Measurements from ENCODE around the gene CT47C1. TPM values are rescaled to one million over a fixed set of nuclear protein-coding genes. Genes with fewer than 3 reads are reported as not detected.
"Not testable (repeated sequence)": the region's sequence is repeated elsewhere in the genome, so short reads cannot be mapped to it uniquely, and the experiment has no call there.

The CT47C1 gene
- not detected in 2 replicates for polyA plus RNA-seq (2011; rRNA removed)
- not detected in 2 replicates for polyA minus RNA-seq (2011; rRNA and poly(A)+ RNA removed)

- no peak for DNase-seq (ENCODE audit: low read depth, low spot score)
- H3K4me3 ChIP-seq (ENCODE audit: low read depth, low read length), result no peak within 1 kb of the TSS
- H3K27me3 ChIP-seq (ENCODE audit: control insufficient read depth, insufficient read depth, low read length), result no peaks in the 10 kb centered on the region
- H3K9me3 ChIP-seq (ENCODE audit: control insufficient read depth, insufficient read depth, low read length), result no peaks in the 10 kb centered on the region
- H3K27ac ChIP-seq (ENCODE audit: low read depth, low read length), result no peak within 1 kb of the TSS
- TF ChIP-seq CTCF (IDR thresholded peaks at IDR 0.05; ENCODE audit: low read depth, low read length), result no peak
- POLR2A ChIA-PET, result no interaction called here
- CTCF ChIA-PET, result no interaction called here
Observed at GRCh38 chrX:119072744-119073143, at the start of gene CT47C1. Gene CT47C1 (plus strand): TSS chrX:119072993. CDS start chrX:119073226, 233 bp downstream.

- DNase-seq (ENCODE audit: low read depth, low spot score), result no peak
- Histone ChIP-seq H3K27ac (ENCODE audit: low read depth, low read length) (no peak overlapping the region), H3K9me3 (ENCODE audit: control insufficient read depth, insufficient read depth, low read length) (no peaks in the 10 kb centered on the region; the same call in 1 of the 2 replicates), H3K4me3 (ENCODE audit: low read depth, low read length) (no peak overlapping the region), H3K27me3 (ENCODE audit: control insufficient read depth, insufficient read depth, low read length) (no peaks in the 10 kb centered on the region)
- ChIA-PET CTCF (interaction anchor here (1.2 kb wide), 1 partner anchor 17 kb away, joined by 4 read pairs; no protein-coding TSS in a partner anchor), POLR2A (no interaction called here)
- no peak for TF ChIP-seq CTCF (IDR thresholded peaks at IDR 0.05; ENCODE audit: low read depth, low read length)
Observed at GRCh38 chrX:119025900-119026299, 46.9 kb upstream of the CT47C1 start.

- H3K27ac ChIP-seq (ENCODE audit: low read depth, low read length); H3K4me3 ChIP-seq (ENCODE audit: low read depth, low read length); DNase-seq (ENCODE audit: low read depth, low spot score); H3K27me3 ChIP-seq (ENCODE audit: control insufficient read depth, insufficient read depth, low read length); POLR2A ChIA-PET; H3K9me3 ChIP-seq (ENCODE audit: control insufficient read depth, insufficient read depth, low read length): not testable (repeated sequence)
- CTCF ChIA-PET, result interaction anchor here (1.2 kb wide), 1 partner anchor 18 kb away, joined by 4 read pairs; no protein-coding TSS in a partner anchor
Observed at GRCh38 chrX:119026344-119026743, 46.4 kb upstream of the CT47C1 start.

GRCh38 chrX:119027960-119028732 lies 44.6 kb upstream of the CT47C1 start:
- POLR2A ChIA-PET, result interaction anchor here (0.5 kb wide), 1 partner anchor 9 kb away, joined by 4 read pairs; no protein-coding TSS in a partner anchor
- CTCF ChIA-PET; H3K9me3 ChIP-seq (ENCODE audit: control insufficient read depth, insufficient read depth, low read length); H3K27ac ChIP-seq (ENCODE audit: low read depth, low read length); H3K4me3 ChIP-seq (ENCODE audit: low read depth, low read length); DNase-seq (ENCODE audit: low read depth, low spot score); H3K27me3 ChIP-seq (ENCODE audit: control insufficient read depth, insufficient read depth, low read length): not testable (repeated sequence)

GRCh38 chrX:119028733-119029330 lies 44.0 kb upstream of the CT47C1 start:
- no peaks in the 10 kb centered on the region; the same call in 1 of the 2 replicates for H3K9me3 ChIP-seq (ENCODE audit: control insufficient read depth, insufficient read depth, low read length)
- TF ChIP-seq CTCF (IDR thresholded peaks at IDR 0.05; ENCODE audit: low read depth, low read length), result no peak
- H3K27me3 ChIP-seq (ENCODE audit: control insufficient read depth, insufficient read depth, low read length), result no peaks in the 10 kb centered on the region
- H3K27ac ChIP-seq (ENCODE audit: low read depth, low read length), result no peak overlapping the region
- ChIA-PET POLR2A (interaction anchor here (0.5 kb wide), 1 partner anchor 8 kb away, joined by 4 read pairs; no protein-coding TSS in a partner anchor), CTCF (no interaction called here)
- DNase-seq (ENCODE audit: low read depth, low spot score), result no peak
- no peak overlapping the region for H3K4me3 ChIP-seq (ENCODE audit: low read depth, low read length)

GRCh38 chrX:119029656-119030055 lies 43.1 kb upstream of the CT47C1 start:
- H3K4me3 ChIP-seq (ENCODE audit: low read depth, low read length); CTCF ChIA-PET; POLR2A ChIA-PET; H3K27me3 ChIP-seq (ENCODE audit: control insufficient read depth, insufficient read depth, low read length); H3K9me3 ChIP-seq (ENCODE audit: control insufficient read depth, insufficient read depth, low read length); H3K27ac ChIP-seq (ENCODE audit: low read depth, low read length); DNase-seq (ENCODE audit: low read depth, low spot score): not testable (repeated sequence)

Measured in AG04450 (cell line).